HepG2 (cell line): ENCODE data around the gene CSNK2B. TPM values are rescaled to one million over a fixed set of nuclear protein-coding genes. Genes with fewer than 3 reads are reported as not detected.
A peak's percentile ranks its signal among the peaks of the same experiment; 100 is the strongest.

ENCODE experiments used
- BCL6 ChIP-seq: IDR thresholded peaks from 2 replicates; pipeline ENCODE4 v1.6.1; 2016; ENCODE audit warnings: missing genetic modification reagents, missing compliant biosample characterization
- ELF3 ChIP-seq: IDR thresholded peaks from 2 replicates; pipeline ENCODE4 v1.6.1; 2016; ENCODE audit warnings: missing genetic modification reagents, missing compliant biosample characterization
- GATAD2A ChIP-seq: IDR thresholded peaks from 2 replicates; pipeline ENCODE4 v1.6.1; 2016
- RFXANK ChIP-seq: IDR thresholded peaks from 2 replicates; pipeline ENCODE4 v1.6.1; 2016
- RORA ChIP-seq: sonication (generic); formaldehyde crosslinking; IDR thresholded peaks from 2 replicates; pipeline ENCODE4 v1.5.0; 2020; ENCODE audit warnings: mild to moderate bottlenecking, missing genetic modification reagents, moderate library complexity
- SAFB2 ChIP-seq: sonication (generic); formaldehyde crosslinking; IDR thresholded peaks from 2 replicates; pipeline ENCODE4 v1.5.1; 2020; ENCODE audit warnings: missing genetic modification reagents, low read depth, mild to moderate bottlenecking, borderline replicate concordance
- SIN3A ChIP-seq: IDR thresholded peaks from 2 replicates; pipeline ENCODE4 v1.6.1; 2011; ENCODE audit warnings: low read depth, mild to moderate bottlenecking, control low read depth, low read length, borderline replicate concordance
- SIN3B ChIP-seq: fragments of 150-350 bp; IDR thresholded peaks from 2 replicates; pipeline ENCODE4 v1.6.1; 2014; ENCODE audit warnings: low read length
- TBX2 ChIP-seq: sonication (generic); formaldehyde crosslinking; IDR thresholded peaks from 2 replicates; pipeline ENCODE4 v1.5.0; 2020; ENCODE audit warnings: missing genetic modification reagents, mild to moderate bottlenecking, borderline replicate concordance
- TRIM24 ChIP-seq: sonication (generic); formaldehyde crosslinking; IDR thresholded peaks from 2 replicates; pipeline ENCODE4 v1.8.0; 2022; ENCODE audit warnings: mild to moderate bottlenecking, missing genetic modification reagents
- YEATS2 ChIP-seq: sonication (generic); formaldehyde crosslinking; IDR thresholded peaks from 2 replicates; pipeline ENCODE4 v1.4.0; 2020; ENCODE audit warnings: missing genetic modification reagents, borderline replicate concordance
- ZFAT ChIP-seq: sonication (generic); formaldehyde crosslinking; conservative IDR thresholded peaks from 2 replicates; pipeline ENCODE4 v1.8.1; 2023; ENCODE audit warnings: missing genetic modification reagents, inconsistent platforms
- ZMYM3 ChIP-seq: sonication (generic); formaldehyde crosslinking; IDR thresholded peaks from 2 replicates; pipeline ENCODE4 v1.5.1; 2020; ENCODE audit warnings: mild to moderate bottlenecking, missing genetic modification reagents
- ZNF234 ChIP-seq: sonication (generic); formaldehyde crosslinking; conservative IDR thresholded peaks from 2 replicates; pipeline ENCODE4 v1.5.1; 2020; ENCODE audit warnings: mild to moderate bottlenecking, missing genetic modification reagents
- ZNF256 ChIP-seq: sonication (generic); formaldehyde crosslinking; conservative IDR thresholded peaks from 2 replicates; pipeline ENCODE4 v1.4.0; 2020; ENCODE audit warnings: missing genetic modification reagents
- ZNF337 ChIP-seq: sonication (generic); formaldehyde crosslinking; IDR thresholded peaks from 2 replicates; pipeline ENCODE4 v1.5.1; 2020; ENCODE audit warnings: missing genetic modification reagents, low read depth, mild to moderate bottlenecking, borderline replicate concordance
- ZNF33B ChIP-seq: sonication (generic); formaldehyde crosslinking; IDR thresholded peaks from 2 replicates; pipeline ENCODE4 v1.5.1; 2020; ENCODE audit warnings: mild to moderate bottlenecking, missing genetic modification reagents
- ZNF552 ChIP-seq: sonication (generic); formaldehyde crosslinking; IDR thresholded peaks from 2 replicates; pipeline ENCODE4 v1.9.0; 2022; ENCODE audit warnings: missing genetic modification reagents, mild to moderate bottlenecking, borderline replicate concordance
- ZNF747 ChIP-seq: sonication (generic); formaldehyde crosslinking; IDR thresholded peaks from 2 replicates; pipeline ENCODE4 v1.8.1; 2023; ENCODE audit warnings: missing genetic modification reagents, mild to moderate bottlenecking, borderline replicate concordance
- ZZZ3 ChIP-seq: sonication (generic); formaldehyde crosslinking; IDR thresholded peaks from 2 replicates; pipeline ENCODE4 v1.4.0; 2020; ENCODE audit warnings: missing genetic modification reagents, mild to moderate bottlenecking, borderline replicate concordance
- polyA plus RNA-seq, 8 experiments: library from polyadenylated mRNA; depleted of rRNA in 3 of 8; stranded (reverse) in 7 of 8; unstranded in 1 of 8; fragments of >200 nt; fragmentation: Illumina TruSeq in 4 of 8; extraction: Trizol in 4 of 8; gene quantifications; 2 replicates each; pipeline versions ENCODE4 v1.2.1 to v1.2.3, GENCODE V29; 2011 to 2016; ENCODE audit warnings: low read depth in 4 of 8, missing spikeins in 1 of 8, mixed read lengths in 1 of 8; ENCODE audit not compliant: insufficient read depth in 1 of 8
- total RNA-seq, 5 experiments: library from RNA; depleted of rRNA; stranded (reverse); fragments of >200 nt; fragmentation: Illumina TruSeq; extraction: Trizol; gene quantifications; 2 replicates each; pipeline ENCODE4 v1.2.3, GENCODE V29; 2016; ENCODE audit warnings: low read depth in 1 of 5
- TF ChIP-seq, protein P1 (sequence below): sonication (generic); formaldehyde crosslinking; IDR thresholded peaks from 2 replicates; pipeline ENCODE4 v1.5.1; 2020; ENCODE audit warnings: mild to moderate bottlenecking, missing genetic modification reagents, borderline replicate concordance
- TF ChIP-seq, protein P2 (sequence below): sonication (generic); formaldehyde crosslinking; IDR thresholded peaks from 2 replicates; pipeline ENCODE4 v1.8.1; 2023; ENCODE audit warnings: mild to moderate bottlenecking, missing genetic modification reagents
- TF ChIP-seq, protein P3 (sequence below): IDR thresholded peaks from 2 replicates; pipeline ENCODE4 v1.6.1; 2016; ENCODE audit warnings: low read depth, borderline replicate concordance

Gene CSNK2B
- total and polyA plus RNA-seq, 2 of the 13 experiments (the other 11 are each of a cell fraction or from before 2014, with no cell fraction given): 111 to 296 TPM

DNA sequence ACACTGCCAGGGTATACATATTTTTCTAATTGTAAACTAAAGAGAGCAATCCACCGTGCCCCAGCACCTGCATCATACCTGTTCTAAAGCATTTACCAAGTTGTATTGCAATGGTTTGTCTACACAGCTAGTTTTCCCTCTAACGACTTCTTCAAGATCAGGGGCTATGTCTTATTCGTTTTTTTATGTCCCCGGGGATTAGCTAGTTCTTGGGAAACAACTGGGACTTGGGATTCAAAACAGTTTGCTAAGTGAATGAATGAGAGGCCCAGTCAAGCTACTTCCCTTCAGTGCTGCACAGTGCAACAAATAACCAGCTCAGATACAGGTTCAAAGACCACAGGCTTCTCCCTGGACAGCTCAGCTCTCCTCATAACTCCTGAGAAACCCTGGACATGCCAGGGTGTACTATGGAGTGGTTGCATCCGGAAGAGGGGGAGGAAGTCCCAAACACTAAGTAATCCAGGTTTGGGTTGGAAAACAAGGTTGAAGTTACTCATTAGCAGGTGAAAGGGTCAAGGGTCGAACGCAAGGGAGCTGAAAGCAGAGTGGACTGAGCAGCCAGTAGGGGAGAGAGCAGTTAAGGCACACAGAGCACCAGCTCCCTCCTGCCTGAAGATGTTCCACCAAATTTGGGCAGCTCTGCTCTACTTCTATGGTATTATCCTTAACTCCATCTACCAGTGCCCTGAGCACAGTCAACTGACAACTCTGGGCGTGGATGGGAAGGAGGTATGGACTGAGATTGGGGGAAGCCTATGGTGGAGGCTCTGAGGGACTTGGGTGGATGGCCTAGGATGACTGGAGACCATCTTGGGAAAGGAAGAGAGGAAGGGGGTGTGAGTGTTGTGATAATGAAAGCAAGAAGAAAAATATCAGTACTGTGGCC lies 10.3 kb upstream of the CSNK2B start, which contains the start of gene APOM (continued):
- TF ChIP-seq ZNF747 (CRISPR knock-in tag): peak; percentile 92
- TF ChIP-seq TBX2 (CRISPR knock-in tag): peak; percentile 97
- no peak for TF ChIP-seq RORA (CRISPR knock-in tag)
- peak; percentile 97 for TF ChIP-seq BCL6 (CRISPR knock-in tag)
- peak; percentile 34; the same call in 1 of the 2 replicates for TF ChIP-seq TRIM24
- peak; percentile 51; the same call in 1 of the 2 replicates for TF ChIP-seq SAFB2 (CRISPR knock-in tag)
- no peak; the same call in 1 of the 2 replicates for TF ChIP-seq ZNF234 (CRISPR knock-in tag)
- TF ChIP-seq, protein P1, sequence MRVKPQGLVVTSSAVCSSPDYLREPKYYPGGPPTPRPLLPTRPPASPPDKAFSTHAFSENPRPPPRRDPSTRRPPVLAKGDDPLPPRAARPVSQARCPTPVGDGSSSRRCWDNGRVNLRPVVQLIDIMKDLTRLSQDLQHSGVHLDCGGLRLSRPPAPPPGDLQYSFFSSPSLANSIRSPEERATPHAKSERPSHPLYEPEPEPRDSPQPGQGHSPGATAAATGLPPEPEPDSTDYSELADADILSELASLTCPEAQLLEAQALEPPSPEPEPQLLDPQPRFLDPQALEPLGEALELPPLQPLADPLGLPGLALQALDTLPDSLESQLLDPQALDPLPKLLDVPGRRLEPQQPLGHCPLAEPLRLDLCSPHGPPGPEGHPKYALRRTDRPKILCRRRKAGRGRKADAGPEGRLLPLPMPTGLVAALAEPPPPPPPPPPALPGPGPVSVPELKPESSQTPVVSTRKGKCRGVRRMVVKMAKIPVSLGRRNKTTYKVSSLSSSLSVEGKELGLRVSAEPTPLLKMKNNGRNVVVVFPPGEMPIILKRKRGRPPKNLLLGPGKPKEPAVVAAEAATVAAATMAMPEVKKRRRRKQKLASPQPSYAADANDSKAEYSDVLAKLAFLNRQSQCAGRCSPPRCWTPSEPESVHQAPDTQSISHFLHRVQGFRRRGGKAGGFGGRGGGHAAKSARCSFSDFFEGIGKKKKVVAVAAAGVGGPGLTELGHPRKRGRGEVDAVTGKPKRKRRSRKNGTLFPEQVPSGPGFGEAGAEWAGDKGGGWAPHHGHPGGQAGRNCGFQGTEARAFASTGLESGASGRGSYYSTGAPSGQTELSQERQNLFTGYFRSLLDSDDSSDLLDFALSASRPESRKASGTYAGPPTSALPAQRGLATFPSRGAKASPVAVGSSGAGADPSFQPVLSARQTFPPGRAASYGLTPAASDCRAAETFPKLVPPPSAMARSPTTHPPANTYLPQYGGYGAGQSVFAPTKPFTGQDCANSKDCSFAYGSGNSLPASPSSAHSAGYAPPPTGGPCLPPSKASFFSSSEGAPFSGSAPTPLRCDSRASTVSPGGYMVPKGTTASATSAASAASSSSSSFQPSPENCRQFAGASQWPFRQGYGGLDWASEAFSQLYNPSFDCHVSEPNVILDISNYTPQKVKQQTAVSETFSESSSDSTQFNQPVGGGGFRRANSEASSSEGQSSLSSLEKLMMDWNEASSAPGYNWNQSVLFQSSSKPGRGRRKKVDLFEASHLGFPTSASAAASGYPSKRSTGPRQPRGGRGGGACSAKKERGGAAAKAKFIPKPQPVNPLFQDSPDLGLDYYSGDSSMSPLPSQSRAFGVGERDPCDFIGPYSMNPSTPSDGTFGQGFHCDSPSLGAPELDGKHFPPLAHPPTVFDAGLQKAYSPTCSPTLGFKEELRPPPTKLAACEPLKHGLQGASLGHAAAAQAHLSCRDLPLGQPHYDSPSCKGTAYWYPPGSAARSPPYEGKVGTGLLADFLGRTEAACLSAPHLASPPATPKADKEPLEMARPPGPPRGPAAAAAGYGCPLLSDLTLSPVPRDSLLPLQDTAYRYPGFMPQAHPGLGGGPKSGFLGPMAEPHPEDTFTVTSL (CRISPR knock-in tag): peak; percentile 91; the same call in 1 of the 2 replicates
- TF ChIP-seq, protein P2, sequence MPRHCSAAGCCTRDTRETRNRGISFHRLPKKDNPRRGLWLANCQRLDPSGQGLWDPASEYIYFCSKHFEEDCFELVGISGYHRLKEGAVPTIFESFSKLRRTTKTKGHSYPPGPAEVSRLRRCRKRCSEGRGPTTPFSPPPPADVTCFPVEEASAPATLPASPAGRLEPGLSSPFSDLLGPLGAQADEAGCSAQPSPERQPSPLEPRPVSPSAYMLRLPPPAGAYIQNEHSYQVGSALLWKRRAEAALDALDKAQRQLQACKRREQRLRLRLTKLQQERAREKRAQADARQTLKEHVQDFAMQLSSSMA (CRISPR knock-in tag): peak; percentile 40; the same call in 1 of the 2 replicates
- TF ChIP-seq YEATS2 (CRISPR knock-in tag): peak; percentile 92; the same call in 1 of the 2 replicates
- TF ChIP-seq ZZZ3 (CRISPR knock-in tag): peak; percentile 28; the same call in 1 of the 2 replicates
- TF ChIP-seq ZNF33B (CRISPR knock-in tag): peak; percentile 97
- TF ChIP-seq ZMYM3 (CRISPR knock-in tag): peak; percentile 80
- peak; percentile 90; the same call in 1 of the 2 replicates for TF ChIP-seq ZNF337 (CRISPR knock-in tag)
- TF ChIP-seq, protein P3, sequence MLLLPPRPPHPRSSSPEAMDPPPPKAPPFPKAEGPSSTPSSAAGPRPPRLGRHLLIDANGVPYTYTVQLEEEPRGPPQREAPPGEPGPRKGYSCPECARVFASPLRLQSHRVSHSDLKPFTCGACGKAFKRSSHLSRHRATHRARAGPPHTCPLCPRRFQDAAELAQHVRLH: peak; percentile 88; the same call in 1 of the 2 replicates
- no peak for TF ChIP-seq ZFAT (CRISPR knock-in tag)
- TF ChIP-seq ZNF552: peak; percentile 68; the same call in 1 of the 2 replicates
- TF ChIP-seq ZNF256 (CRISPR knock-in tag): peak; percentile 84; the same call in 1 of the 2 replicates
- peak; percentile 91 for TF ChIP-seq SIN3A
- no peak for TF ChIP-seq SIN3B
- TF ChIP-seq ELF3: peak; percentile 98
- TF ChIP-seq RFXANK (CRISPR knock-in tag): no peak
- TF ChIP-seq GATAD2A: peak; percentile 99
